ENCODE data around the gene AP1G2.

AP1G2 gene

GRCh38 chr14:23559926-23560520, 7.6 kb downstream of the AP1G2 start:
- DNase-seq (ENCODE audit: insufficient read length, low spot score) (no peak), FAIRE-seq (no peak)
- TF ChIP-seq POLR2AphosphoS5 (IDR thresholded peaks at IDR 0.05; ENCODE audit: low read depth, low read length) (no peak), PAX5 (IDR thresholded peaks at IDR 0.05; ENCODE audit: insufficient read depth, low read length, severe bottlenecking) (no peak), SPI1 (IDR thresholded peaks at IDR 0.05; ENCODE audit: low read depth, low read length) (no peak), TAF1 (IDR thresholded peaks at IDR 0.05; ENCODE audit: low read depth, low read length) (no peak), POLR2A (IDR thresholded peaks at IDR 0.05; ENCODE audit: low read depth, low read length) (no peak), POU2F2 (IDR thresholded peaks at IDR 0.05; ENCODE audit: low read depth, low read length) (no peak)

- no peak for FAIRE-seq
- TF ChIP-seq POU2F2 (IDR thresholded peaks at IDR 0.05; ENCODE audit: low read depth, low read length) (no peak), POLR2AphosphoS5 (IDR thresholded peaks at IDR 0.05; ENCODE audit: low read depth, low read length) (no peak), TAF1 (IDR thresholded peaks at IDR 0.05; ENCODE audit: low read depth, low read length) (no peak), PAX5 (IDR thresholded peaks at IDR 0.05; ENCODE audit: insufficient read depth, low read length, severe bottlenecking) (no peak), POLR2A (IDR thresholded peaks at IDR 0.05; ENCODE audit: low read depth, low read length) (no peak), SPI1 (IDR thresholded peaks at IDR 0.05; ENCODE audit: low read depth, low read length) (no peak)
- no peak for DNase-seq (ENCODE audit: insufficient read length, low spot score)
These were observed 8.3 kb downstream of the AP1G2 start for GRCh38 chr14:23559010-23559925.

GRCh38 chr14:23558346-23559009, 9.1 kb downstream of the AP1G2 start:
- DNase-seq (ENCODE audit: insufficient read length, low spot score) = no peak
- no peak for FAIRE-seq
- no peak for TF ChIP-seq PAX5 (IDR thresholded peaks at IDR 0.05; ENCODE audit: insufficient read depth, low read length, severe bottlenecking)
- no peak for TF ChIP-seq POU2F2 (IDR thresholded peaks at IDR 0.05; ENCODE audit: low read depth, low read length)
- no peak for TF ChIP-seq POLR2AphosphoS5 (IDR thresholded peaks at IDR 0.05; ENCODE audit: low read depth, low read length)
- TF ChIP-seq SPI1 (IDR thresholded peaks at IDR 0.05; ENCODE audit: low read depth, low read length) = no peak
- TF ChIP-seq TAF1 (IDR thresholded peaks at IDR 0.05; ENCODE audit: low read depth, low read length) = no peak
- TF ChIP-seq POLR2A (IDR thresholded peaks at IDR 0.05; ENCODE audit: low read depth, low read length) = no peak

DNA sequence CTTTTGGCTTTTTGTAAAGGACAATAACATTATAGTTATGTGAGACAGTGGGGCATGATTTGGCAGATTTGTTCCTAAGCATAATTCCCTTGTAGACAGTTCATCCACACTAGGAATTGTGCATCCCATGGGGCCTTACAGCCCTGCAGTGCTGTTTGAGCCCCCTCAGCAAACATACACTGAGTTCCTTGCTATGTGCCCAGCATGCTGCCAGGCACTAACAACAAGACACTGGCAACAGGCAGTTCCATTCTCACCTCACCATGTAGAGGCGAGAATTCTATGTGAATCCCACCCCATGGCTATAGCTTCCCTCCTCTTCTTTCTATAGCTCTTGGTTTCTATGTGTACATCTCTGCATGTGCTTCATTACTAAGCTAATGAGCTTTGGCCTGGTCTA, 9.6 kb downstream of the AP1G2 start:
- DNase-seq (ENCODE audit: insufficient read length, low spot score) = no peak
- no peak for FAIRE-seq
- TF ChIP-seq TAF1 (IDR thresholded peaks at IDR 0.05; ENCODE audit: low read depth, low read length) = no peak
- no peak for TF ChIP-seq POLR2A (IDR thresholded peaks at IDR 0.05; ENCODE audit: low read depth, low read length)
- 0 out of 2 replicates have a peak, but pooled peaks have one; percentile 27 for TF ChIP-seq POLR2AphosphoS5 (IDR thresholded peaks at IDR 0.05; ENCODE audit: low read depth, low read length)
- TF ChIP-seq SPI1 (IDR thresholded peaks at IDR 0.05; ENCODE audit: low read depth, low read length) = no peak

- DNase-seq (ENCODE audit: insufficient read length, low spot score) (no peak), FAIRE-seq (no peak)
- TF ChIP-seq SPI1 (IDR thresholded peaks at IDR 0.05; ENCODE audit: low read depth, low read length) = peak; percentile 81
- TF ChIP-seq PAX5 (IDR thresholded peaks at IDR 0.05; ENCODE audit: insufficient read depth, low read length, severe bottlenecking) = no peak
These were observed 10.1 kb downstream of the AP1G2 start for GRCh38 chr14:23557521-23557920.

GRCh38 chr14:23556700-23557440, 10.7 kb downstream of the AP1G2 start:
- no peak for DNase-seq (ENCODE audit: insufficient read length, low spot score)
- TF ChIP-seq POLR2AphosphoS5 (IDR thresholded peaks at IDR 0.05; ENCODE audit: low read depth, low read length) (no peak), POU2F2 (IDR thresholded peaks at IDR 0.05; ENCODE audit: low read depth, low read length) (no peak), PAX5 (IDR thresholded peaks at IDR 0.05; ENCODE audit: insufficient read depth, low read length, severe bottlenecking) (no peak), SPI1 (IDR thresholded peaks at IDR 0.05; ENCODE audit: low read depth, low read length) (no peak), TAF1 (IDR thresholded peaks at IDR 0.05; ENCODE audit: low read depth, low read length) (no peak), POLR2A (IDR thresholded peaks at IDR 0.05; ENCODE audit: low read depth, low read length) (no peak)
- FAIRE-seq = no peak

DNA sequence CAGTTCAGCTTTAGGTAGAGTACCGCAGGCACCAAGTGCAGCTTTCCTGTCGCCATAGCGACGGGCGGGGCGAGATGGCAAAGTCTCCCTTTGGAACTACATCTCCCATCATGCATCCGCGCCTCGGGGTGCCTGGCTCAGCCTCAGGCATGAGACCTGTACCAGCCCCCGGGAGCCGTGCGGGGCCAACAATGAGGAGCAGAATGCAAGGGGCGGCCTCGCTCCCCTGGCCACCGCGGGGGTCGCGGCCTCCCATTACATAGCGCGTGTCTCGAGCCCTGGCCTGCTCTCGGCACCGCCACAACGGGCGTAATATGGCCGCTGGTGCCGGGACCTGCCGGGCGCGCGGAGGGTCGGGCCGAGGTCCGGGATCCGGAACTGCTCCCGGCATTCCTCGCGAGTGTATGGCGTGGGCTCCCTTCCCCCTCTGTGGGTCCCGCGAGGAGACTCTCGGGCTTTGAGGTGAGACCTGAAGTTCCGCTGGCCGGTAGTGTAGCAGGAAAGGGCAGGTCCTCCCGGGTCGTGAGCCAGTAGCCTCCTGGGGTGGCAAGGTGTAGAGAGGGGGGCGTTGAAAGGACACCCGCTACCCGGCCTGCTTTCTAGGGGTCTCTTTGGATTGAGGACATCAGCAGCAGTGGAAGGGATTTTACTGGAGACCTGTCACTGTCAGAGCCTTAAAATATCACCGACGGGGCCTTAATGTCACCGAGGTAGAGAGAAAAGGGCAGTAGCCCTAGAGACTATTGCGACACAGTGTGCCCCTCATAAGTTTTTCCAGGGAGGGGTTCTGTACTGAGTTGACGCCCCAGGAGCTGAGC, 11.5 kb downstream of the AP1G2 start, which contains the start of gene THTPA:
Gene THTPA (plus strand): TSS at position 390 of the 818 bp plus-strand sequence. CDS start 487 bp downstream, outside the sequence.
- FAIRE-seq = peak; percentile 88
- peak; percentile 85 for TF ChIP-seq POLR2AphosphoS5 (IDR thresholded peaks at IDR 0.05; ENCODE audit: low read depth, low read length)
- TF ChIP-seq POU2F2 (IDR thresholded peaks at IDR 0.05; ENCODE audit: low read depth, low read length) = peak; percentile 27
- TF ChIP-seq POLR2A (IDR thresholded peaks at IDR 0.05; ENCODE audit: low read depth, low read length) = peak; percentile 75; the same call in 1 of the 2 replicates
- no peak for TF ChIP-seq PAX5 (IDR thresholded peaks at IDR 0.05; ENCODE audit: insufficient read depth, low read length, severe bottlenecking)
- peak; percentile 70 for TF ChIP-seq TAF1 (IDR thresholded peaks at IDR 0.05; ENCODE audit: low read depth, low read length)
- peak; percentile 3; the same call in 1 of the 2 replicates for TF ChIP-seq SPI1 (IDR thresholded peaks at IDR 0.05; ENCODE audit: low read depth, low read length)
- peak; percentile 94 for DNase-seq (ENCODE audit: insufficient read length, low spot score)

DNA sequence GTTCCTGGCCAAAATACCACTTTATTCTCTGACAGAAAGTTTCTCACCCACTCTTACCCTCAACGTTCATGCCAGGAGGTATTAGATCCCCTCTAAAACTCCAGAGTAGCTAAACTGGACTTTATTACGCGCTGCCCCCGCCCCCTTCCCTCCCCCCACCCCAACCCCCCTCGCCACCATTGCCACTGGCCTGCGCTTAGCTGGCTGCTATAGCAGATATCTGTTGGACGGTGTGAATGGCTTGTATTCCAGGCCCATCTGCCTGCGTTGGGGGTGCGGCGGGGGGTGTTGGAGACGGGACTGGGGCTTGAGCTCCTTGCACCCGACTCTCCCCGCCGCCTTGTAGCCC, 12.1 kb downstream of the AP1G2 start:
- FAIRE-seq (no peak), DNase-seq (ENCODE audit: insufficient read length, low spot score) (no peak)
- TF ChIP-seq SPI1 (IDR thresholded peaks at IDR 0.05; ENCODE audit: low read depth, low read length) (no peak), PAX5 (IDR thresholded peaks at IDR 0.05; ENCODE audit: insufficient read depth, low read length, severe bottlenecking) (no peak), TAF1 (IDR thresholded peaks at IDR 0.05; ENCODE audit: low read depth, low read length) (no peak), POLR2A (IDR thresholded peaks at IDR 0.05; ENCODE audit: low read depth, low read length) (no peak), POLR2AphosphoS5 (IDR thresholded peaks at IDR 0.05; ENCODE audit: low read depth, low read length) (no peak), POU2F2 (IDR thresholded peaks at IDR 0.05; ENCODE audit: low read depth, low read length) (no peak)

All from GM12891 (cell line).